ENCODE data around the gene PTPN6.

The PTPN6 gene

GRCh38 chr12:7009512-7009911 lies 58.4 kb downstream of the PTPN6 start:
- FAIRE-seq, result no peak
- DNase-seq (ENCODE audit: insufficient read length), result no peak
- TF ChIP-seq TAF1 (IDR thresholded peaks at IDR 0.05; ENCODE audit: borderline replicate concordance, low read depth, low read length) (no peak), POLR2AphosphoS5 (IDR thresholded peaks at IDR 0.05; ENCODE audit: low read depth, low read length) (no peak), POLR2A (IDR thresholded peaks at IDR 0.05; ENCODE audit: low read depth, low read length) (no peak)

Measured in GM12892 (cell line).